ENCODE measurements around the gene ETFDH. TPM values are rescaled to one million over a fixed set of nuclear protein-coding genes. Genes with fewer than 3 reads are reported as not detected.

ETFDH gene
- total RNA-seq, 1 experiment from 2014 or later, result 21.0 TPM

DNA sequence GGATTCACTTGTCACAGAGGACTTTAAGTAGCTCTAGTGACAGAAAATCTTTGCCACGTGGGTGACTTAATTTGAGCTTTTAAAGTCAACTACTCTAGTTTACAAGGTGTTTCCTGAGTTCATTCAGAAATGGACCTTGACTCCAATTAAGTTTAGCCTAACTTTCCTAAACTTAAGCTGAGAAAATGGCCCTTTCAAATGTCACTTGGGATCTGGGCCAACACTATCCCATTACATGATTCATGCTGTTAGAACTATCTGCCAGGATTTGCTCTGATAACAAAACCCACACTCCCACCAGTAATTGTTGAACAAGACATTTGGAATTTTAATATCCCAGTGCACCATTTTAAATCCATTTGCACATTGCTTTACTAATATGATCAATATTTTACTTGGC is 41.2 kb upstream of the ETFDH start:
- Histone ChIP-seq H3F3A (ENCODE audit: insufficient read depth, low read depth) (no peaks in the 10 kb centered on the region), H3K9me2 (ENCODE audit: insufficient read depth) (no peaks in the 10 kb centered on the region), H2AFZ (no peak overlapping the region), H3K27me3 (ENCODE audit: insufficient read depth, low read depth) (no peaks in the 10 kb centered on the region), H3K36me3 (ENCODE audit: low read depth) (no peaks in the 10 kb centered on the region), H4K20me1 (ENCODE audit: insufficient read depth) (no peaks in the 10 kb centered on the region), H3K4me2 (no peak overlapping the region), H3K9me3 (ENCODE audit: insufficient read depth, low read depth) (no peaks in the 10 kb centered on the region), H3K4me1 (replicated peaks; ENCODE audit: insufficient read depth) (no peaks in the 10 kb centered on the region), H3K79me2 (ENCODE audit: low read depth) (no peaks in the 10 kb centered on the region), H3K27ac (no peak overlapping the region), H3K4me3 (no peak overlapping the region)
- TF ChIP-seq, protein P1, sequence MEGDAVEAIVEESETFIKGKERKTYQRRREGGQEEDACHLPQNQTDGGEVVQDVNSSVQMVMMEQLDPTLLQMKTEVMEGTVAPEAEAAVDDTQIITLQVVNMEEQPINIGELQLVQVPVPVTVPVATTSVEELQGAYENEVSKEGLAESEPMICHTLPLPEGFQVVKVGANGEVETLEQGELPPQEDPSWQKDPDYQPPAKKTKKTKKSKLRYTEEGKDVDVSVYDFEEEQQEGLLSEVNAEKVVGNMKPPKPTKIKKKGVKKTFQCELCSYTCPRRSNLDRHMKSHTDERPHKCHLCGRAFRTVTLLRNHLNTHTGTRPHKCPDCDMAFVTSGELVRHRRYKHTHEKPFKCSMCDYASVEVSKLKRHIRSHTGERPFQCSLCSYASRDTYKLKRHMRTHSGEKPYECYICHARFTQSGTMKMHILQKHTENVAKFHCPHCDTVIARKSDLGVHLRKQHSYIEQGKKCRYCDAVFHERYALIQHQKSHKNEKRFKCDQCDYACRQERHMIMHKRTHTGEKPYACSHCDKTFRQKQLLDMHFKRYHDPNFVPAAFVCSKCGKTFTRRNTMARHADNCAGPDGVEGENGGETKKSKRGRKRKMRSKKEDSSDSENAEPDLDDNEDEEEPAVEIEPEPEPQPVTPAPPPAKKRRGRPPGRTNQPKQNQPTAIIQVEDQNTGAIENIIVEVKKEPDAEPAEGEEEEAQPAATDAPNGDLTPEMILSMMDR (conservative IDR thresholded peaks at IDR 0.05), result no peak
- TF ChIP-seq EZH2 (IDR thresholded peaks at IDR 0.05; ENCODE audit: low read depth), result no peak
- POLR2A ChIA-PET (ENCODE audit: unreplicated experiment), result no interaction called here
- CTCF ChIA-PET, result no interaction called here
- intact Hi-C loops (cut with micrococcal nuclease; ENCODE audit: unreplicated experiment), result no loop called here
- no TSS peak for BruUV-seq (replicated peaks)
- no peak for DNase-seq

- Histone ChIP-seq H3K4me3 (no peak overlapping the region), H4K20me1 (ENCODE audit: insufficient read depth) (no peaks in the 10 kb centered on the region), H3K4me1 (replicated peaks; ENCODE audit: insufficient read depth) (no peaks in the 10 kb centered on the region), H3F3A (ENCODE audit: insufficient read depth, low read depth) (no peaks in the 10 kb centered on the region), H3K27ac (no peak overlapping the region), H3K9me3 (ENCODE audit: insufficient read depth, low read depth) (no peaks in the 10 kb centered on the region), H3K79me2 (ENCODE audit: low read depth) (no peaks in the 10 kb centered on the region), H2AFZ (no peak overlapping the region; the same call in 1 of the 2 replicates), H3K9me2 (ENCODE audit: insufficient read depth) (no peaks in the 10 kb centered on the region), H3K4me2 (no peak overlapping the region), H3K36me3 (ENCODE audit: low read depth) (no peaks in the 10 kb centered on the region), H3K27me3 (ENCODE audit: insufficient read depth, low read depth) (no peaks in the 10 kb centered on the region)
- intact Hi-C loops (cut with micrococcal nuclease; ENCODE audit: unreplicated experiment), result no loop called here
- CTCF ChIA-PET, result no interaction called here
- TF ChIP-seq EZH2 (IDR thresholded peaks at IDR 0.05; ENCODE audit: low read depth), result no peak
- TF ChIP-seq, protein P1 (conservative IDR thresholded peaks at IDR 0.05), result no peak
- no TSS peak for BruUV-seq (replicated peaks)
- DNase-seq, result no peak
- POLR2A ChIA-PET (ENCODE audit: unreplicated experiment), result no interaction called here
Measured at GRCh38 chr4:158636619-158637018, 35.5 kb upstream of the ETFDH start.

GRCh38 chr4:158644356-158644755 is 27.7 kb upstream of the ETFDH start:
- H3K9me3 ChIP-seq (ENCODE audit: insufficient read depth, low read depth), result no peaks in the 10 kb centered on the region
- BruUV-seq (replicated peaks), result no TSS peak
- no peak for DNase-seq
- no peak overlapping the region for H3K4me2 ChIP-seq
- no peaks in the 10 kb centered on the region for H3K27me3 ChIP-seq (ENCODE audit: insufficient read depth, low read depth)
- H3K27ac ChIP-seq, result no peak overlapping the region
- H2AFZ ChIP-seq, result no peak overlapping the region
- H3K4me1 ChIP-seq (replicated peaks; ENCODE audit: insufficient read depth), result no peaks in the 10 kb centered on the region
- H3F3A ChIP-seq (ENCODE audit: insufficient read depth, low read depth), result no peaks in the 10 kb centered on the region
- TF ChIP-seq EZH2 (IDR thresholded peaks at IDR 0.05; ENCODE audit: low read depth), result no peak
- TF ChIP-seq, protein P1 (conservative IDR thresholded peaks at IDR 0.05), result no peak
- no peaks in the 10 kb centered on the region for H4K20me1 ChIP-seq (ENCODE audit: insufficient read depth)
- intact Hi-C loops (cut with micrococcal nuclease; ENCODE audit: unreplicated experiment), result no loop called here
- POLR2A ChIA-PET (ENCODE audit: unreplicated experiment), result no interaction called here
- H3K4me3 ChIP-seq, result no peak overlapping the region
- no peaks in the 10 kb centered on the region for H3K79me2 ChIP-seq (ENCODE audit: low read depth)
- H3K36me3 ChIP-seq (ENCODE audit: low read depth), result no peaks in the 10 kb centered on the region
- H3K9me2 ChIP-seq (ENCODE audit: insufficient read depth), result no peaks in the 10 kb centered on the region
- CTCF ChIA-PET, result no interaction called here
